Upper lobe of left lung (tissue), 6 donors: ENCODE measurements around the gene CDX1. TPM values are rescaled to one million over a fixed set of nuclear protein-coding genes. Genes with fewer than 3 reads are reported as not detected.

ENCODE experiments used
- ATAC-seq, 2 donors: fragments of 200-7000 bp; cut with Tn5 transposase; one replicate each; pipeline ENCODE4 v1.9.1; 2022; ENCODE audit warnings: mild to moderate bottlenecking in 2 of 2, moderate library complexity in 2 of 2; ENCODE audit not compliant: low FRiP score in 2 of 2
- DNase-seq, 2 donors: peaks; one replicate each; pipeline ENCODE4 v3.0.0-alpha.2; 2019 to 2020
- H3K27ac ChIP-seq, 4 donors: fragments of 200-600 bp; sonication (generic); one replicate each; pipeline ENCODE4 v1.5.1; 2016 to 2019
- H3K27me3 ChIP-seq, 4 donors: fragments of 200-600 bp; sonication (generic); one replicate each; pipeline ENCODE4 v1.5.1; 2017 to 2019
- H3K36me3 ChIP-seq, 4 donors: fragments of 200-600 bp; sonication (generic); one replicate each; pipeline ENCODE4 v1.5.1; 2016 to 2019
- H3K4me1 ChIP-seq, 4 donors: fragments of 200-600 bp; sonication (generic); one replicate each; pipeline ENCODE4 v1.5.1; 2018 to 2019
- H3K4me3 ChIP-seq, 4 donors: fragments of 200-600 bp; sonication (generic); one replicate each; pipeline ENCODE4 v1.5.1; 2017 to 2019; ENCODE audit warnings: mild to moderate bottlenecking in 2 of 4, moderate library complexity in 1 of 4
- H3K9me3 ChIP-seq, 4 donors: fragments of 200-600 bp; sonication (generic); one replicate each; pipeline ENCODE4 v1.5.1; 2018 to 2019
- EP300 ChIP-seq, 4 donors: sonication (generic); formaldehyde crosslinking; IDR thresholded peaks; one replicate each; pipeline ENCODE4 v1.5.1; 2017; ENCODE audit warnings: antibody characterized with exemption in 4 of 4, control low read depth in 2 of 4
- POLR2A ChIP-seq, 4 donors: fragments of 450-650 bp; IDR thresholded peaks; one replicate each; pipeline ENCODE4 v1.5.1; 2016 to 2017; ENCODE audit warnings: antibody characterized with exemption in 4 of 4, mild to moderate bottlenecking in 2 of 4
- POLR2AphosphoS5 ChIP-seq, 2 donors: sonication (generic); formaldehyde crosslinking; IDR thresholded peaks; one replicate each; pipeline ENCODE4 v1.5.1; 2017; ENCODE audit warnings: antibody characterized with exemption in 2 of 2
- WGBS, 2 donors: methylation state at CpG; one replicate each; pipeline ENCODE4 v1.1.5; 2017 to 2018; 5-methylcytosine and 5-hydroxymethylcytosine counted together
- total RNA-seq, 6 donors: library from RNA; depleted of rRNA in 4 of 6; stranded (reverse); fragments of >200 nt in 4 of 6; gene quantifications; one replicate each; pipeline versions ENCODE4 v1.1.0 to v1.2.1, GENCODE V29; 2016 to 2021
- TF ChIP-seq, protein P1 (sequence below), 6 experiments: fragments of 450-650 bp in 4 of 6; fragments of 200-600 bp in 2 of 6; sonication (generic) in 2 of 6; IDR thresholded peaks; one replicate each; pipeline ENCODE4 v1.5.1; 2016 to 2019; ENCODE audit warnings: antibody characterized with exemption in 6 of 6
- donor health status: DM: no; HTN: no; CAD: no; lungs with moderate emphysema.
- donor health status: DM: no; HTN: yes; CAD: no; lungs with severe emphysema.

The CDX1 gene
- total RNA-seq, 6 donors from 2014 or later = 0.17 to 0.30 TPM; not detected in 4

DNA sequence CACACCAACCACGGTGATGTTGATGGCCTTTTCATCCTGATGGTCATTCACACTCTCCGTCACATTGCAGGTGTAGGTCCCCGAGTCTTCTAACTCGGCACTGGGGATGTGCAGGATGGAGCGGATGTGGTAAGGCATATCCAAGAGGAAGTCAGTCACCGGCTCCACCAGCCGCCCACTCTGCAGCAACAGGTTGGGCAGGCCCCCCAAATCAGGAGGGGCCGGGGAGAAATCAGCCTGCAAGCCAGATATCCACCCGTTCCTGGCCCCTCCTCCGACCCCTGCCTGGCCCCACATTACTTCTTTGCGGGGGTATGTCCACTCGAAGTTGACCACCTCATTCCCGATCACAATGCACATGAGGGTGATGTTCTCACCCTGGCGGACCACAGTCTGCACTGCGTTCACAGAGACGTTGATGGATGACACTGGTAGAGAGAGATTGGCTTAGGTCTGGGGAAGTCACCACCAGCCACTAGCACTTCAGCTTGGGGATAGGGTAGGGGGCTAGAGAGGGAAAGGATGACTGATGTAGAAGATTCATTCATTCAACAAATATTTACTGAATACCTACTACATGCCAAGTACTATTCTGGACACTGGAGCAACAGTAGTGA, 32.9 kb upstream of the CDX1 start:
- peaks cover 20 to 28% (median 24%) of the 10 kb centered on the region in 4 donors for H3K4me1 ChIP-seq
- TF ChIP-seq, protein P1, sequence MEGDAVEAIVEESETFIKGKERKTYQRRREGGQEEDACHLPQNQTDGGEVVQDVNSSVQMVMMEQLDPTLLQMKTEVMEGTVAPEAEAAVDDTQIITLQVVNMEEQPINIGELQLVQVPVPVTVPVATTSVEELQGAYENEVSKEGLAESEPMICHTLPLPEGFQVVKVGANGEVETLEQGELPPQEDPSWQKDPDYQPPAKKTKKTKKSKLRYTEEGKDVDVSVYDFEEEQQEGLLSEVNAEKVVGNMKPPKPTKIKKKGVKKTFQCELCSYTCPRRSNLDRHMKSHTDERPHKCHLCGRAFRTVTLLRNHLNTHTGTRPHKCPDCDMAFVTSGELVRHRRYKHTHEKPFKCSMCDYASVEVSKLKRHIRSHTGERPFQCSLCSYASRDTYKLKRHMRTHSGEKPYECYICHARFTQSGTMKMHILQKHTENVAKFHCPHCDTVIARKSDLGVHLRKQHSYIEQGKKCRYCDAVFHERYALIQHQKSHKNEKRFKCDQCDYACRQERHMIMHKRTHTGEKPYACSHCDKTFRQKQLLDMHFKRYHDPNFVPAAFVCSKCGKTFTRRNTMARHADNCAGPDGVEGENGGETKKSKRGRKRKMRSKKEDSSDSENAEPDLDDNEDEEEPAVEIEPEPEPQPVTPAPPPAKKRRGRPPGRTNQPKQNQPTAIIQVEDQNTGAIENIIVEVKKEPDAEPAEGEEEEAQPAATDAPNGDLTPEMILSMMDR (IDR thresholded peaks at IDR 0.05) = no peak
- TF ChIP-seq EP300 (IDR thresholded peaks at IDR 0.05) (no peak), POLR2A (IDR thresholded peaks at IDR 0.05) (no peak), POLR2AphosphoS5 (IDR thresholded peaks at IDR 0.05) (no peak)
- no peaks in the 10 kb centered on the region for H3K9me3 ChIP-seq
- H3K4me3 ChIP-seq = no peak overlapping the region
- peak overlapping the region in 2 of 4 donors; percentile 35 to 42 for H3K27ac ChIP-seq
- no peaks in the 10 kb centered on the region for H3K27me3 ChIP-seq
- 73 to 76% methylated on average over 15 to 16 of the region's 16 CpGs for WGBS, 2 donors
- DNase-seq (peak in 1 of 2 donors; percentile 8), ATAC-seq (no peak)
- H3K36me3 ChIP-seq = peaks cover 0 to 16% (median 0%) of the 10 kb centered on the region in 4 donors

- no peaks in the 10 kb centered on the region for H3K9me3 ChIP-seq
- peaks cover 0 to 12% (median 0%) of the 10 kb centered on the region in 4 donors for H3K36me3 ChIP-seq
- peak overlapping the region in 2 of 4 donors; percentile 14 to 38 for H3K27ac ChIP-seq
- H3K4me3 ChIP-seq = no peak overlapping the region
- DNase-seq (no peak), ATAC-seq (no peak)
- peaks cover 25 to 33% (median 27%) of the 10 kb centered on the region in 4 donors for H3K4me1 ChIP-seq
- WGBS, 2 donors = 56 to 58% methylated on average over 7 of the region's 7 CpGs
- TF ChIP-seq POLR2AphosphoS5 (IDR thresholded peaks at IDR 0.05) = no peak
- no peaks in the 10 kb centered on the region for H3K27me3 ChIP-seq
Measured at GRCh38 chr5:150134198-150134588, 32.4 kb upstream of the CDX1 start.

- Histone ChIP-seq H3K27ac (peak overlapping the region in 3 of 4 donors; percentile 79 to 84 (median 79)), H3K4me1 (peaks cover 16 to 28% (median 24%) of the 10 kb centered on the region in 4 donors), H3K27me3 (no peaks in the 10 kb centered on the region), H3K9me3 (no peaks in the 10 kb centered on the region), H3K4me3 (no peak overlapping the region), H3K36me3 (peaks cover 0 to 6% (median 0%) of the 10 kb centered on the region in 4 donors)
- ATAC-seq = no peak
- DNase-seq = peak in 1 of 2 donors; percentile 22
- 79 to 81% methylated on average over 9 to 20 of the region's 21 CpGs for WGBS, 2 donors
- TF ChIP-seq EP300 (IDR thresholded peaks at IDR 0.05) (no peak), POLR2A (IDR thresholded peaks at IDR 0.05) (no peak), POLR2AphosphoS5 (IDR thresholded peaks at IDR 0.05) (no peak)
- TF ChIP-seq, protein P1 (IDR thresholded peaks at IDR 0.05) = no peak
Measured at GRCh38 chr5:150135557-150136304, 30.8 kb upstream of the CDX1 start.

GRCh38 chr5:150136305-150137167, 30.0 kb upstream of the CDX1 start:
- WGBS, 2 donors = 78 to 82% methylated on average over 4 to 13 of the region's 16 CpGs
- H3K36me3 ChIP-seq = peaks cover 0 to 6% (median 0%) of the 10 kb centered on the region in 4 donors
- H3K9me3 ChIP-seq = no peaks in the 10 kb centered on the region
- H3K4me1 ChIP-seq = peaks cover 23 to 32% (median 26%) of the 10 kb centered on the region in 4 donors
- H3K4me3 ChIP-seq = no peak overlapping the region
- TF ChIP-seq, protein P1 (IDR thresholded peaks at IDR 0.05) = no peak
- no peak for TF ChIP-seq POLR2A (IDR thresholded peaks at IDR 0.05)
- no peak for TF ChIP-seq EP300 (IDR thresholded peaks at IDR 0.05)
- no peak for TF ChIP-seq POLR2AphosphoS5 (IDR thresholded peaks at IDR 0.05)
- ATAC-seq (no peak), DNase-seq (peak in 1 of 2 donors; percentile 50)
- H3K27me3 ChIP-seq = no peaks in the 10 kb centered on the region
- peak overlapping the region in 3 of 4 donors; percentile 79 to 84 (median 79) for H3K27ac ChIP-seq
